ENCODE results near the gene SGPL1.

GRCh38 chr10:70812814-70813213 lies 2.9 kb upstream of the SGPL1 start:
- TF ChIP-seq NFIC (IDR thresholded peaks at IDR 0.05) (no peak), CEBPB (IDR thresholded peaks at IDR 0.05) (no peak), EP300 (IDR thresholded peaks at IDR 0.05; ENCODE audit: borderline replicate concordance) (no peak), FOXM1 (IDR thresholded peaks at IDR 0.05; ENCODE audit: borderline replicate concordance, low read depth) (no peak), RAD21 (IDR thresholded peaks at IDR 0.05; ENCODE audit: low read depth) (no peak), REST (IDR thresholded peaks at IDR 0.05; ENCODE audit: low read depth) (no peak), MAX (IDR thresholded peaks at IDR 0.05) (peak; percentile 24; the same call in 1 of the 2 replicates), TAF1 (IDR thresholded peaks at IDR 0.05; ENCODE audit: low read depth) (0 out of 2 replicates have a peak, but pooled peaks have one; percentile 28), EGR1 (IDR thresholded peaks at IDR 0.05) (no peak)

All from Ishikawa (cell line).